MM.1S (cell line): ENCODE results near the gene SLCO4A1.

Source experiments
- CTCF ChIP-seq: fragments of 300-600 bp; sonication (generic); IDR thresholded peaks from 2 replicates; pipeline ENCODE4 v1.5.1; 2016; ENCODE audit warnings: antibody characterized with exemption, low read length, mixed read lengths
- EZH2phosphoT487 ChIP-seq: fragments of 300-600 bp; sonication (generic); IDR thresholded peaks from 2 replicates; pipeline ENCODE4 v1.6.1; 2018; ENCODE audit warnings: antibody characterized with exemption, low read length

GRCh38 chr20:62644802-62645496 lies 2.6 kb downstream of the SLCO4A1 start:
- TF ChIP-seq CTCF, result no peak
- no peak for TF ChIP-seq EZH2phosphoT487
